ENCODE data around the gene BARX1.

Gene BARX1

DNA sequence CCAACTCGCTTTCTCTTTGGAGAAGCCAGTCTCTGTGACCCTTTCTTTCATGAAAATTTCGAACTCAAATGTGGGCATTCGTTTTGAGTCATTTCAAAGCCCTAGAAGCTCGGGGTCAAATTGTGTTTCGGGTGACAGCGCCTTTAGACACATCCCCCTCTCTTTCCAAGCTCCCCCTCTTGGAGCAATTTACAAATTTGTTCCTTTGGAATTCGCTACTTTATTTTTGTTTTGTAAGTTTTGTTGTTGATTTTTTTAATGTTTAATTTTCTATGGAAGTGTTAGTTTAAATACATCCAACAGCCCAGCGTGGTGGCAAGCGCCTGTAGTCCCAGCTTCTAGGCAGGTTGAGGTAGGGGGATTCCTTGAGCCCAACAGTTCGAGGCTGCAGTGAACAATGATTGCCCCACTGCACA lies 4.6 kb upstream of the BARX1 start:
- H3K4me3 ChIP-seq (ENCODE audit: low read depth, low read length) = no peak overlapping the region
- no peak overlapping the region for H2AFZ ChIP-seq (ENCODE audit: low read length, unreplicated experiment)
- no peaks in the 10 kb centered on the region for H3K79me2 ChIP-seq (ENCODE audit: control insufficient read depth, insufficient read depth, low read length, unreplicated experiment)
- peaks cover 21% of the 10 kb centered on the region for H3K27me3 ChIP-seq (ENCODE audit: insufficient read depth, low read length)
- no peak overlapping the region for H3K27ac ChIP-seq (ENCODE audit: low read depth, low read length)
- peaks cover 19% of the 10 kb centered on the region for H3K4me1 ChIP-seq (ENCODE audit: control insufficient read depth, insufficient read depth, low read length, unreplicated experiment)
- no peaks in the 10 kb centered on the region for H3K36me3 ChIP-seq (ENCODE audit: insufficient read depth, low read length)

DNA sequence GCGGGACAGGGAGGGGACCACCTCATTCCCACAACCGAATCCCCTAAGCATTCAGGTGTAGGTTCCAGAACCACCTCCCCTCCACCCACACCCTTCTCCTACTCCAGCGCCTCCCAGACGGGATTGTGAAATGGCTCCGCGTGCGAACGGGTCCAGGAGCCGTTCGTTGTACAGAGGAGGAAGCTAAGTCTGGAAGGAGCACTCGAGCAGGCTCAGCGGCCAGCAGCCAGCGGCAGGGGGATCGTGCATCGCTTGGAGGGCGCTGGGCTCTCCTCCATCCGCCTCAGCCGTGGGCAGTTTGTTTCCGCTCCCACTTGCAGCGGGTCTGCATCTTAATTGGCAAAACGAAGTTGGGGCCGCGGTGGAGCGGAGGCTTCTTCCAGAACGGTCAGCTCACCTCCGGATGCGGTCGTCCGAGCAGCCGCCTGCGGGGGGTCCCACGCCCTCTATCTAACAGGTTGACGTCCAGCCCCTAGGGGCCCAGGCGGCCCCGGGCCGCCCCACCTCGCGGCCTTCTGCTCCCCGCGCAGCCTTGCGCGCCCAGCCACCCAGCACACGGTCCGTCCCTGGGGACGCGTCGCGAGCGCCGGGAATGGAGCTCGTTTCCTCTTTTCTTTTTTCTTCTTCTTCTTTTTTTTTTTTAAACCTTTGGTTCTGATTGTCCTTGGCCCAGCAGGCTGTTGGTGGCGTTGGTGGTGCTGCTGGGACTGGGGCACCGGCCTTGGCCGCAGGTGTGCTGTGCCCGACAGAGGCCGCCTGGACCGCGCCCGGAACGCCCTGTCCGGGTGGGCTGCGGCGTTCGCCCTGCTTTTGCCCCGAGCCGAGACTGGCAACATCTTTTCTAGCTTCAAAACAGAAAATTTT lies 3.9 kb upstream of the BARX1 start:
- Histone ChIP-seq H3K4me3 (ENCODE audit: low read depth, low read length) (peak overlapping the region; percentile 53), H3K36me3 (ENCODE audit: insufficient read depth, low read length) (no peaks in the 10 kb centered on the region), H3K4me1 (ENCODE audit: control insufficient read depth, insufficient read depth, low read length, unreplicated experiment) (peaks cover 19% of the 10 kb centered on the region), H3K27ac (ENCODE audit: low read depth, low read length) (no peak overlapping the region), H2AFZ (ENCODE audit: low read length, unreplicated experiment) (peak overlapping the region; percentile 14), H3K79me2 (ENCODE audit: control insufficient read depth, insufficient read depth, low read length, unreplicated experiment) (no peaks in the 10 kb centered on the region), H3K27me3 (ENCODE audit: insufficient read depth, low read length) (peaks cover 27% of the 10 kb centered on the region)

DNA sequence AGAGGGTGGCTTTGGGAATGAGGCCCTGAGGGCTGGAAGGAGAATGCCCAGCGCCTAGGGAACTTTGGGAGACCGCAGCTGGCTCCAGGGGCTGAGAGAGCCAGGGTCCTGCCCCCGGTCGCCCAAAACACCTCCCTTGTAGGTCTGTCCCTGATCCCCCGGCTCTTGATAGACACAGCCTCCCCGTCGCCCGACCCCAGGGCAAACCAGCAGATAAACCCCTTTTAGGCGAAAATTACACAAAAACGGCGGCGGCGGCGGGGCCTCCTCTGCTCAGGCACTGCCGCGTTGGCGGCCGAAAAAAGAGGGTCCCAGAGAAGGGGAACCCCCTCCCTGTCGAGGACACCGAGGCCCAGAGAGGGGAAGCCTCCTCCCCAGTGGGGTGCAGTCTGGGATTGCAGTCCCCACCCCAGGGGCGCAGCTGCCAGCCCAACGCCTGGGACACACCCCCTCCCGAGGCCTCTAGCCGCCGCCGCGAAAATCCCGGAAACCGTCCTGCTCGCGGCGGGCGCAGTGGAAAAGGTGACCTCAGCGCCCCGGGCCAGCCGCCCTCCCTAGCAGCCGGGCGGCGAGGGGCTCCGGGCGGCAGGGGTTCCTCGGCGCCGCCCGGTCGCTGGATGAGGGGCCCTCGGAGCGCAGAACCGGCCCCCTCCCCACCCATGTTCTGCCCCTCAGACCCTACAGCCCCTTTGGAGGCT lies 3.1 kb upstream of the BARX1 start:
- no peaks in the 10 kb centered on the region for H3K36me3 ChIP-seq (ENCODE audit: insufficient read depth, low read length)
- H3K27me3 ChIP-seq (ENCODE audit: insufficient read depth, low read length) = peaks cover 33% of the 10 kb centered on the region
- peak overlapping the region; percentile 14 for H2AFZ ChIP-seq (ENCODE audit: low read length, unreplicated experiment)
- peak overlapping the region; percentile 53 for H3K4me3 ChIP-seq (ENCODE audit: low read depth, low read length)
- no peak overlapping the region for H3K27ac ChIP-seq (ENCODE audit: low read depth, low read length)
- H3K79me2 ChIP-seq (ENCODE audit: control insufficient read depth, insufficient read depth, low read length, unreplicated experiment) = no peaks in the 10 kb centered on the region
- H3K4me1 ChIP-seq (ENCODE audit: control insufficient read depth, insufficient read depth, low read length, unreplicated experiment) = peaks cover 19% of the 10 kb centered on the region

GRCh38 chr9:93955981-93956784 lies 1.0 kb upstream of the BARX1 start:
- Histone ChIP-seq H3K27me3 (ENCODE audit: insufficient read depth, low read length) (peaks cover 47% of the 10 kb centered on the region), H3K27ac (ENCODE audit: low read depth, low read length) (no peak overlapping the region), H3K4me3 (ENCODE audit: low read depth, low read length) (peak overlapping the region; percentile 70), H3K36me3 (ENCODE audit: insufficient read depth, low read length) (no peaks in the 10 kb centered on the region), H2AFZ (ENCODE audit: low read length, unreplicated experiment) (peak overlapping the region; percentile 10), H3K79me2 (ENCODE audit: control insufficient read depth, insufficient read depth, low read length, unreplicated experiment) (no peaks in the 10 kb centered on the region), H3K4me1 (ENCODE audit: control insufficient read depth, insufficient read depth, low read length, unreplicated experiment) (peaks cover 7% of the 10 kb centered on the region)

- H3K36me3 ChIP-seq (ENCODE audit: insufficient read depth, low read length) = no peaks in the 10 kb centered on the region
- H3K4me3 ChIP-seq (ENCODE audit: low read depth, low read length) = peak overlapping the region; percentile 84
- H2AFZ ChIP-seq (ENCODE audit: low read length, unreplicated experiment) = peak overlapping the region; percentile 51
- H3K79me2 ChIP-seq (ENCODE audit: control insufficient read depth, insufficient read depth, low read length, unreplicated experiment) = no peaks in the 10 kb centered on the region
- peaks cover 7% of the 10 kb centered on the region for H3K4me1 ChIP-seq (ENCODE audit: control insufficient read depth, insufficient read depth, low read length, unreplicated experiment)
- peaks cover 48% of the 10 kb centered on the region for H3K27me3 ChIP-seq (ENCODE audit: insufficient read depth, low read length)
- no peak overlapping the region for H3K27ac ChIP-seq (ENCODE audit: low read depth, low read length)
These were observed 607 bp downstream of the BARX1 start for GRCh38 chr9:93954434-93955061.

GRCh38 chr9:93953496-93954433 lies 1.4 kb downstream of the BARX1 start:
- Histone ChIP-seq H3K4me1 (ENCODE audit: control insufficient read depth, insufficient read depth, low read length, unreplicated experiment) (peaks cover 4% of the 10 kb centered on the region), H3K79me2 (ENCODE audit: control insufficient read depth, insufficient read depth, low read length, unreplicated experiment) (no peaks in the 10 kb centered on the region), H3K4me3 (ENCODE audit: low read depth, low read length) (peak overlapping the region; percentile 84), H3K36me3 (ENCODE audit: insufficient read depth, low read length) (no peaks in the 10 kb centered on the region), H3K27ac (ENCODE audit: low read depth, low read length) (no peak overlapping the region), H3K27me3 (ENCODE audit: insufficient read depth, low read length) (peaks cover 52% of the 10 kb centered on the region), H2AFZ (ENCODE audit: low read length, unreplicated experiment) (no peak overlapping the region)

- no peak overlapping the region for H2AFZ ChIP-seq (ENCODE audit: low read length, unreplicated experiment)
- H3K36me3 ChIP-seq (ENCODE audit: insufficient read depth, low read length) = no peaks in the 10 kb centered on the region
- no peaks in the 10 kb centered on the region for H3K79me2 ChIP-seq (ENCODE audit: control insufficient read depth, insufficient read depth, low read length, unreplicated experiment)
- no peak overlapping the region for H3K27ac ChIP-seq (ENCODE audit: low read depth, low read length)
- H3K27me3 ChIP-seq (ENCODE audit: insufficient read depth, low read length) = peaks cover 61% of the 10 kb centered on the region
- H3K4me3 ChIP-seq (ENCODE audit: low read depth, low read length) = no peak overlapping the region
- H3K4me1 ChIP-seq (ENCODE audit: control insufficient read depth, insufficient read depth, low read length, unreplicated experiment) = no peaks in the 10 kb centered on the region
These were observed 2.2 kb downstream of the BARX1 start for GRCh38 chr9:93952784-93953495.

DNA sequence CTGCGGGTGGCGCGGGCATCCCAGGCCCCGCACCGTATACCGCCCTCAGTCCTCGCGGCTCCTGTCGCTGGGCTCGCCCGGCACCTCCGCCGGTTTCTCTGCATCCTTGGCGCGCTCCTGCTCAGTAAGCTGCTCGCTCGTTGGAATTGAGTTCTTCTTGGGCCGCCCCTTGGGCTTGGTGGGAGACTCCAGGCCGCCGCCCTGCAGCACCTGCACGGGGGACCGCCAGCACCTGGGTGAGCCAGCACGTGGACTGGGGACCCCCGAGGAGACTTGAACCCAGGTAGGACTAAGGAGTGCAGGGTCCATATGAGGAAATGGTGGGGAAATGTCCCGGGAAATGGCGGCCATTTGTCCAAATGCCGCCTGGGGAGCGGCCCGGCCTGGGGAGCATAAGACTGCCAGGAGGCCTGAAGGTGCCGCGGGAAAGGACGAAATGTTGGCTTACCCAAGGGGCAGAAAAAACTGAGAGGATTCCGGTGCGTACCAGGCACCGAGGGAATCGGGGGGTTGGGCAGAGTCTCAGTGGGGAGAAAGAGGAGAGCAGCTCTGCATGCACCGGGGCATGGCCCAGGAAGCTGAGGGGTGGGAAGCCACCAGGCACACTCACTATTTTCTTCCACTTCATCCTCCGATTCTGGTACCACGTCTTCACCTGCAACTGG lies 2.9 kb downstream of the BARX1 start:
- no peaks in the 10 kb centered on the region for H3K4me1 ChIP-seq (ENCODE audit: control insufficient read depth, insufficient read depth, low read length, unreplicated experiment)
- H3K79me2 ChIP-seq (ENCODE audit: control insufficient read depth, insufficient read depth, low read length, unreplicated experiment) = no peaks in the 10 kb centered on the region
- no peak overlapping the region for H3K27ac ChIP-seq (ENCODE audit: low read depth, low read length)
- peaks cover 67% of the 10 kb centered on the region for H3K27me3 ChIP-seq (ENCODE audit: insufficient read depth, low read length)
- no peaks in the 10 kb centered on the region for H3K36me3 ChIP-seq (ENCODE audit: insufficient read depth, low read length)
- no peak overlapping the region for H3K4me3 ChIP-seq (ENCODE audit: low read depth, low read length)
- H2AFZ ChIP-seq (ENCODE audit: low read length, unreplicated experiment) = no peak overlapping the region

DNA sequence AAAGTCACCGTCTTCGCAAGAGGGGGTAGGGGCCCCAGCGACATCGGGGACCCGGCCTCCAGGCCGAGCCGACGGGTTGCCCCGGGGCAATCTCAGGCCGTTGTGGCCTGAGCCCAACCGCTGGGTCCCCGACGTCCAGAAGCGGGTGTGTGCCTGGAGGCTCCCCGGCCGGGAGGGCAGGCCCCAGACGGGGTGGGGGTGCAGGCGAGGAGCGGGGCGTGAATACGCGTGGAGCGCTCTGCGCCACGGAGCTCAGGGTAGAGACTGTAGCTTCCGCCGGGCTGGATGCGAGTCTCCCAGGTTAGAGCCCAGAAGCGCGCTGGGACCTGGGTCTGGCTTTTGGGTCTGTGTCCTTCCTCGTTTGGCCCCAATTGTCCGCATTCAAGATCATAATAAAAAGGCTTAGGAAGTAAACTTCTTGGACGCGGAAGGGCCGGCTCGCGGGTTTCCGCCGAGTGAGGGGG lies 3.5 kb downstream of the BARX1 start:
- H3K27me3 ChIP-seq (ENCODE audit: insufficient read depth, low read length) = peaks cover 70% of the 10 kb centered on the region
- H3K4me1 ChIP-seq (ENCODE audit: control insufficient read depth, insufficient read depth, low read length, unreplicated experiment) = no peaks in the 10 kb centered on the region
- no peaks in the 10 kb centered on the region for H3K79me2 ChIP-seq (ENCODE audit: control insufficient read depth, insufficient read depth, low read length, unreplicated experiment)
- no peak overlapping the region for H3K27ac ChIP-seq (ENCODE audit: low read depth, low read length)
- H3K36me3 ChIP-seq (ENCODE audit: insufficient read depth, low read length) = no peaks in the 10 kb centered on the region
- H3K4me3 ChIP-seq (ENCODE audit: low read depth, low read length) = no peak overlapping the region
- no peak overlapping the region for H2AFZ ChIP-seq (ENCODE audit: low read length, unreplicated experiment)
